Smooth muscle cell (in vitro differentiated cells): ENCODE data around the gene ANKRD13D. TPM values are rescaled to one million over a fixed set of nuclear protein-coding genes. Genes with fewer than 3 reads are reported as not detected.

Experiments used
- DNase-seq: peaks from one replicate; lab custom pipeline; 2025; ENCODE audit not compliant: unreplicated experiment; lab: John Stamatoyannopoulos, UW
- H2AFZ ChIP-seq: fragments of 200-600 bp; sonication (generic); 2 replicates; pipeline ENCODE4 v1.6.0; 2016; ENCODE audit warnings: antibody characterized with exemption, low read depth, mild to moderate bottlenecking
- H3F3A ChIP-seq: fragments of 200-600 bp; sonication (generic); 2 replicates; pipeline ENCODE4 v1.6.0; 2017; ENCODE audit warnings: antibody characterized with exemption, low read depth
- H3K27ac ChIP-seq: fragments of 200-600 bp; sonication (generic); 2 replicates; pipeline ENCODE4 v1.5.1; 2016; ENCODE audit warnings: low read depth, mild to moderate bottlenecking
- H3K27me3 ChIP-seq: fragments of 200-600 bp; sonication (generic); 2 replicates; pipeline ENCODE4 v1.6.1; 2016; ENCODE audit warnings: low read depth, mild to moderate bottlenecking
- H3K36me3 ChIP-seq: fragments of 200-600 bp; sonication (generic); 2 replicates; pipeline ENCODE4 v1.5.1; 2016; ENCODE audit warnings: low read depth
- H3K4me1 ChIP-seq: fragments of 200-600 bp; sonication (generic); 2 replicates; pipeline ENCODE4 v1.5.1; 2016; ENCODE audit warnings: low read depth
- H3K4me2 ChIP-seq: fragments of 200-600 bp; sonication (generic); 2 replicates; pipeline ENCODE4 v1.6.0; 2016; ENCODE audit warnings: mild to moderate bottlenecking
- H3K4me3 ChIP-seq: fragments of 200-600 bp; sonication (generic); 2 replicates; pipeline ENCODE4 v1.5.1; 2016; ENCODE audit warnings: mild to moderate bottlenecking
- H3K79me2 ChIP-seq: fragments of 200-600 bp; sonication (generic); 2 replicates; pipeline ENCODE4 v1.6.0; 2016; ENCODE audit warnings: low read depth, mild to moderate bottlenecking
- H3K9ac ChIP-seq: fragments of 200-600 bp; sonication (generic); 2 replicates; pipeline ENCODE4 v1.6.0; 2016; ENCODE audit warnings: low read depth
- H3K9me3 ChIP-seq: fragments of 200-600 bp; sonication (generic); replicated peaks from 2 replicates; pipeline ENCODE4 v1.5.1; 2016; ENCODE audit warnings: low read depth
- H4K20me1 ChIP-seq: fragments of 200-600 bp; sonication (generic); 2 replicates; pipeline ENCODE4 v1.6.0; 2016; ENCODE audit warnings: low read depth
- CTCF ChIP-seq: fragments of 200-600 bp; sonication (generic); IDR thresholded peaks from 2 replicates; pipeline ENCODE4 v1.5.1; 2017; ENCODE audit warnings: borderline replicate concordance, mild to moderate bottlenecking, antibody characterized with exemption; ENCODE audit not compliant: insufficient read depth, poor library complexity, severe bottlenecking
- WGBS: methylation state at CpG from one replicate; pipeline ENCODE4 v1.1.7; 2016; ENCODE audit warnings: low lambda C conversion rate; 5-methylcytosine and 5-hydroxymethylcytosine counted together
- polyA plus RNA-seq: library from polyadenylated mRNA; unstranded; fragments of >200 nt; fragmentation: Nextera tagmentation; extraction: Ambion mirVana; gene quantifications from 2 replicates; pipeline ENCODE4 v1.2.1, GENCODE V29; 2016
- total RNA-seq: library from RNA; depleted of rRNA; stranded (reverse); fragments of >200 nt; gene quantifications from 2 replicates; pipeline ENCODE4 v1.2.3, GENCODE V29; 2014

ANKRD13D gene
- total and polyA plus RNA-seq, 2 experiments from 2014 or later, result 34.7 to 52.0 TPM

GRCh38 chr11:67242548-67242947 lies 46.6 kb upstream of the ANKRD13D start:
- H3K4me3 ChIP-seq, result no peak overlapping the region
- H3K4me1 ChIP-seq, result peaks cover 42% of the 10 kb centered on the region
- H3K79me2 ChIP-seq, result peaks cover 49% of the 10 kb centered on the region
- H2AFZ ChIP-seq, result no peak overlapping the region
- no peaks in the 10 kb centered on the region for H3K27me3 ChIP-seq
- H3K36me3 ChIP-seq, result peaks cover 2% of the 10 kb centered on the region
- peak overlapping the region; percentile 98 for H3K27ac ChIP-seq
- H3K9me3 ChIP-seq, result no peaks in the 10 kb centered on the region
- H3K4me2 ChIP-seq, result peak overlapping the region; percentile 92
- DNase-seq, result no peak
- H3F3A ChIP-seq, result peaks cover 17% of the 10 kb centered on the region
- H3K9ac ChIP-seq, result peak overlapping the region; percentile 98
- peaks cover 91% of the 10 kb centered on the region for H4K20me1 ChIP-seq
- WGBS, result 90% methylated on average over 1 of the region's 1 CpG
- no peak for TF ChIP-seq CTCF

- H3K79me2 ChIP-seq, result peaks cover 49% of the 10 kb centered on the region
- no peak overlapping the region for H3K4me3 ChIP-seq
- peak overlapping the region; percentile 98 for H3K27ac ChIP-seq
- peaks cover 91% of the 10 kb centered on the region for H4K20me1 ChIP-seq
- H3K4me1 ChIP-seq, result peaks cover 38% of the 10 kb centered on the region
- 95% methylated on average over 2 of the region's 2 CpGs for WGBS
- DNase-seq, result no peak
- H3K36me3 ChIP-seq, result peaks cover 7% of the 10 kb centered on the region
- no peak overlapping the region for H3K9ac ChIP-seq
- peaks cover 18% of the 10 kb centered on the region for H3F3A ChIP-seq
- H2AFZ ChIP-seq, result no peak overlapping the region
- TF ChIP-seq CTCF, result no peak
- H3K27me3 ChIP-seq, result no peaks in the 10 kb centered on the region
- no peaks in the 10 kb centered on the region for H3K9me3 ChIP-seq
- H3K4me2 ChIP-seq, result no peak overlapping the region
These were observed 46.1 kb upstream of the ANKRD13D start for GRCh38 chr11:67243051-67243450.

GRCh38 chr11:67245046-67245445 lies 44.1 kb upstream of the ANKRD13D start:
- H3K9ac ChIP-seq, result no peak overlapping the region
- H3K4me1 ChIP-seq, result peaks cover 23% of the 10 kb centered on the region
- WGBS, result 99% methylated on average over 11 of the region's 11 CpGs
- no peaks in the 10 kb centered on the region for H3K9me3 ChIP-seq
- peaks cover 18% of the 10 kb centered on the region for H3F3A ChIP-seq
- H4K20me1 ChIP-seq, result peaks cover 93% of the 10 kb centered on the region
- H3K27ac ChIP-seq, result no peak overlapping the region
- peaks cover 11% of the 10 kb centered on the region for H3K36me3 ChIP-seq
- H3K27me3 ChIP-seq, result no peaks in the 10 kb centered on the region
- no peak for TF ChIP-seq CTCF
- DNase-seq, result no peak
- H3K4me3 ChIP-seq, result no peak overlapping the region
- H2AFZ ChIP-seq, result no peak overlapping the region
- H3K4me2 ChIP-seq, result no peak overlapping the region
- H3K79me2 ChIP-seq, result peaks cover 49% of the 10 kb centered on the region

GRCh38 chr11:67247946-67248550 lies 41.1 kb upstream of the ANKRD13D start:
- Histone ChIP-seq H3K36me3 (peaks cover 23% of the 10 kb centered on the region), H3K4me3 (no peak overlapping the region), H3K4me1 (no peaks in the 10 kb centered on the region), H3K9ac (peak overlapping the region; percentile 26), H3K4me2 (peak overlapping the region; percentile 14), H3F3A (peaks cover 30% of the 10 kb centered on the region), H3K9me3 (no peaks in the 10 kb centered on the region), H3K79me2 (peaks cover 19% of the 10 kb centered on the region), H3K27me3 (no peaks in the 10 kb centered on the region), H2AFZ (no peak overlapping the region), H4K20me1 (peaks cover 77% of the 10 kb centered on the region), H3K27ac (peak overlapping the region; percentile 84)
- WGBS, result 75% methylated on average over 5 of the region's 5 CpGs
- no peak for TF ChIP-seq CTCF
- no peak for DNase-seq
